ENCODE data around the gene SLC19A1. TPM values are rescaled to one million over a fixed set of nuclear protein-coding genes. Genes with fewer than 3 reads are reported as not detected.

SLC19A1 gene
- total RNA-seq, 4 donors from 2014 or later = 1.8 to 9.6 (median 2.1) TPM

GRCh38 chr21:45580576-45581321 is 38.5 kb upstream of the SLC19A1 start:
- Histone ChIP-seq H3K27me3 (peaks cover 9 to 30% (median 17%) of the 10 kb centered on the region in 3 donors), H3K9me3 (no peaks in the 10 kb centered on the region), H3K4me3 (no peak overlapping the region), H3K27ac (no peak overlapping the region), H3K4me1 (no peaks in the 10 kb centered on the region), H3K36me3 (no peaks in the 10 kb centered on the region)
- in situ Hi-C loops (cut with MboI; ENCODE audit: low sequenced_read_pairs in 4 of 4) = loop anchor here in 1 of 4 donors (25.0 kb wide), 1 partner anchor 107 kb away; no protein-coding TSS in a partner anchor
- DNase-seq = no peak
- TF ChIP-seq POLR2A (IDR thresholded peaks at IDR 0.05) = no peak
- TF ChIP-seq, protein P1, sequence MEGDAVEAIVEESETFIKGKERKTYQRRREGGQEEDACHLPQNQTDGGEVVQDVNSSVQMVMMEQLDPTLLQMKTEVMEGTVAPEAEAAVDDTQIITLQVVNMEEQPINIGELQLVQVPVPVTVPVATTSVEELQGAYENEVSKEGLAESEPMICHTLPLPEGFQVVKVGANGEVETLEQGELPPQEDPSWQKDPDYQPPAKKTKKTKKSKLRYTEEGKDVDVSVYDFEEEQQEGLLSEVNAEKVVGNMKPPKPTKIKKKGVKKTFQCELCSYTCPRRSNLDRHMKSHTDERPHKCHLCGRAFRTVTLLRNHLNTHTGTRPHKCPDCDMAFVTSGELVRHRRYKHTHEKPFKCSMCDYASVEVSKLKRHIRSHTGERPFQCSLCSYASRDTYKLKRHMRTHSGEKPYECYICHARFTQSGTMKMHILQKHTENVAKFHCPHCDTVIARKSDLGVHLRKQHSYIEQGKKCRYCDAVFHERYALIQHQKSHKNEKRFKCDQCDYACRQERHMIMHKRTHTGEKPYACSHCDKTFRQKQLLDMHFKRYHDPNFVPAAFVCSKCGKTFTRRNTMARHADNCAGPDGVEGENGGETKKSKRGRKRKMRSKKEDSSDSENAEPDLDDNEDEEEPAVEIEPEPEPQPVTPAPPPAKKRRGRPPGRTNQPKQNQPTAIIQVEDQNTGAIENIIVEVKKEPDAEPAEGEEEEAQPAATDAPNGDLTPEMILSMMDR (IDR thresholded peaks at IDR 0.05 in 4 of 5, conservative IDR thresholded peaks at IDR 0.05 in 1 of 5) = no peak
- intact Hi-C loops (cut with DNase I; ENCODE audit: low total_unique reads) = no loop called here
- no peak for ATAC-seq

GRCh38 chr21:45580181-45580575 is 37.9 kb upstream of the SLC19A1 start:
- Histone ChIP-seq H3K4me1 (no peaks in the 10 kb centered on the region), H3K9me3 (no peaks in the 10 kb centered on the region), H3K4me3 (no peak overlapping the region), H3K36me3 (no peaks in the 10 kb centered on the region), H3K27me3 (peaks cover 9 to 26% (median 17%) of the 10 kb centered on the region in 3 donors), H3K27ac (no peak overlapping the region)
- intact Hi-C loops (cut with DNase I; ENCODE audit: low total_unique reads) = no loop called here
- DNase-seq = no peak
- no peak for ATAC-seq
- in situ Hi-C loops (cut with MboI; ENCODE audit: low sequenced_read_pairs in 4 of 4) = loop anchor here in 1 of 4 donors (25.0 kb wide), 1 partner anchor 107 kb away; no protein-coding TSS in a partner anchor
- no peak for TF ChIP-seq POLR2A (IDR thresholded peaks at IDR 0.05)

GRCh38 chr21:45579383-45580180 is 37.3 kb upstream of the SLC19A1 start:
- ATAC-seq (no peak), DNase-seq (no peak)
- Histone ChIP-seq H3K4me3 (no peak overlapping the region), H3K9me3 (no peaks in the 10 kb centered on the region), H3K27ac (no peak overlapping the region), H3K36me3 (no peaks in the 10 kb centered on the region), H3K27me3 (peaks cover 9 to 26% (median 17%) of the 10 kb centered on the region in 3 donors), H3K4me1 (no peaks in the 10 kb centered on the region)
- no peak for TF ChIP-seq POLR2A (IDR thresholded peaks at IDR 0.05)
- TF ChIP-seq, protein P1 (IDR thresholded peaks at IDR 0.05 in 4 of 5, conservative IDR thresholded peaks at IDR 0.05 in 1 of 5) = no peak
- in situ Hi-C loops (cut with MboI; ENCODE audit: low sequenced_read_pairs in 4 of 4) (loop anchor here in 1 of 4 donors (25.0 kb wide), 1 partner anchor 108 kb away; no protein-coding TSS in a partner anchor), intact Hi-C loops (cut with DNase I; ENCODE audit: low total_unique reads) (no loop called here)

DNA sequence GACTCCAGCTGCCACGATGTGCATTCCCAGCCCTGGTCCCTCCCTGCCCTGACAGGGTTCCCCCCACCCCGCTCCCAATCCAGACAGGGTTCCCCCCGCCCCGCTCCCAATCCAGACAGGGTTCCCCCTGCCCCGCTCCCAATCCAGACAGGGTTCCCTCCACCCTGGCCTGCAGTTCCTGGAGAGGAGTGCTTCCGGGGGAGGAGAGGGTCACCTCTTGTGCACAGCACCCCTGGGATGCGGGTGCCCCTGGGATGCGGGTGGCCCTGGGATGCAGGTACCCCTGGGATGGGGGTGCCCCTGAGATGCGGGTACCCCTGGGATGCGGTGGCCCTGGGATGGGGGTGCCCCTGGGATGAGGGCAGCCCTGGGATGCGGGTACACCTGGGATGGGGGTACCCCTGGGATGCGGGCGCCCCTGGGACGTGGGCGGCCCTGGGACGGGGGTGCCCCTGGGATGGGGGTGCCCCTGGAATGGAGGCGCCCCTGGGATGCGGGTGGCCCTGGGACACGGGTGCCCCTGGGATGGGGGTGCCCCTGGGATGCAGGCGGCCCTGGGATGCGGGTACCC is 36.7 kb upstream of the SLC19A1 start:
- ATAC-seq (no peak), DNase-seq (no peak)
- in situ Hi-C loops (cut with MboI; ENCODE audit: low sequenced_read_pairs in 4 of 4) (loop anchor here in 1 of 4 donors (25.0 kb wide), 1 partner anchor 108 kb away; no protein-coding TSS in a partner anchor), intact Hi-C loops (cut with DNase I; ENCODE audit: low total_unique reads) (no loop called here)
- H3K9me3 ChIP-seq = no peaks in the 10 kb centered on the region
- TF ChIP-seq, protein P1 (IDR thresholded peaks at IDR 0.05 in 4 of 5, conservative IDR thresholded peaks at IDR 0.05 in 1 of 5) = no peak
- no peak for TF ChIP-seq POLR2A (IDR thresholded peaks at IDR 0.05)
- peaks cover 9 to 26% (median 17%) of the 10 kb centered on the region in 3 donors for H3K27me3 ChIP-seq
- H3K4me3 ChIP-seq = no peak overlapping the region
- H3K4me1 ChIP-seq = no peaks in the 10 kb centered on the region
- no peak overlapping the region for H3K27ac ChIP-seq
- no peaks in the 10 kb centered on the region for H3K36me3 ChIP-seq
